ENCODE results near the gene FOXP1. TPM values are rescaled to one million over a fixed set of nuclear protein-coding genes. Genes with fewer than 3 reads are reported as not detected.

FOXP1 gene
- total and polyA plus RNA-seq, 2 of the 8 experiments (the other 6 are each of a cell fraction or from before 2014, with no cell fraction given) = 13.9 to 25.4 TPM

DNA sequence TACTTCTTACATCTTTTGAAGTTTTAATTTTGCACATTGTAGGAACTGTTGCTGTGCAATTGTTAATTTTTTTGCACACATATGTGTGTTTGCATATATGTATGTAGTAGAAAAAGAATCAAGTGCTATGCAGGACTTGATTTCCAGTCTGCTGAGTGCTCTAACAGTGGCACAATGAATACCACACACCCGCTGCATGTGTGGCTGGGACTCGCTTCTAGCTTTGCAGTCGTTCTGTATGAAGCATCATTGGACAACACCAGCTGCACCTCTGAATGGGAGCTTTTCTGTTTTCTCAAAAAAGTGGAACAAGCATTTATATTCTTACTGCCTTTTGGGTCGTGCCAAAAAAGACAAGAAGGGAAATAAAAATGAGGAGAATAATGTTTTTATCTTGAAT, 564.7 kb downstream of the FOXP1 start:
- FAIRE-seq = no peak
- Histone ChIP-seq H2BK15ac (ENCODE audit: low read length) (no peak overlapping the region), H3K14ac (ENCODE audit: insufficient read length) (no peak overlapping the region), H2BK5ac (ENCODE audit: low read depth, low read length) (no peak overlapping the region), H3K23me2 (ENCODE audit: low read depth, low read length) (peaks cover 2% of the 10 kb centered on the region; the same call in 1 of the 2 replicates), H2AFZ (ENCODE audit: low read length) (no peak overlapping the region), H4K91ac (replicated peaks; ENCODE audit: insufficient read length, low read length) (no peak overlapping the region), H4K20me1 (replicated peaks in 1 of 2; ENCODE audit: control insufficient read depth in 1 of 2, insufficient read depth in 2 of 2, low read length in 2 of 2) (no peaks in the 10 kb centered on the region), H4K8ac (ENCODE audit: extremely low read depth, insufficient read depth, low read length) (no peak overlapping the region), H4K5ac (ENCODE audit: insufficient read length, low read depth, low read length) (no peak overlapping the region), H3K9ac (replicated peaks in 1 of 4; ENCODE audit: extremely low read depth in 1 of 4, low read depth in 3 of 4, low read length in 3 of 4) (no peak overlapping the region), H2AK5ac (ENCODE audit: low read depth, low read length) (no peak overlapping the region), H3K4ac (replicated peaks; ENCODE audit: insufficient read length, low read depth, low read length) (no peak overlapping the region), H3K4me2 (ENCODE audit: insufficient read depth in 1 of 2, low read depth in 2 of 2, low read length in 2 of 2) (no peak overlapping the region), H3K4me1 (replicated peaks in 1 of 4; ENCODE audit: control insufficient read depth in 3 of 4, insufficient read depth in 4 of 4, low read length in 3 of 4) (peaks cover 3 to 8% (median 6%) of the 10 kb centered on the region in 4 experiments; a peak in 6 of 7 replicates), H3K36me3 (ENCODE audit: control insufficient read depth in 2 of 4, insufficient read depth in 4 of 4, low read length in 3 of 4) (peaks cover 0 to 11% (median 0%) of the 10 kb centered on the region in 4 experiments; a peak in 2 of 8 replicates), H2BK12ac (ENCODE audit: low read depth, low read length) (no peak overlapping the region), H3K27ac (ENCODE audit: low read depth, low read length) (no peak overlapping the region), H3K9me3 (ENCODE audit: insufficient read depth in 2 of 2, low read depth in 1 of 2, low read length in 1 of 2) (no peaks in the 10 kb centered on the region), H2BK20ac (ENCODE audit: low read length) (no peak overlapping the region), H3K23ac (ENCODE audit: insufficient read length) (no peak overlapping the region), H3K27me3 (replicated peaks in 1 of 4; ENCODE audit: control insufficient read depth in 3 of 4, extremely low read depth in 1 of 4, insufficient read depth in 3 of 4, low read length in 3 of 4) (no peaks in the 10 kb centered on the region), H3K56ac (replicated peaks; ENCODE audit: insufficient read length, low read depth, low read length) (no peak overlapping the region), H2BK120ac (replicated peaks; ENCODE audit: low read depth, low read length) (no peak overlapping the region), H3K4me3 (ENCODE audit: extremely low read depth in 1 of 4, insufficient read depth in 2 of 4, low read depth in 3 of 4, low read length in 4 of 4) (no peak overlapping the region), H3K79me2 (ENCODE audit: control insufficient read depth in 1 of 2, insufficient read depth in 2 of 2, low read length in 2 of 2) (no peaks in the 10 kb centered on the region; a peak in 2 of 4 replicates), H3K79me1 (ENCODE audit: low read depth, low read length) (no peaks in the 10 kb centered on the region), H3K18ac (ENCODE audit: extremely low read depth, low read length) (no peak overlapping the region)
- no peak for DNase-seq (ENCODE audit: low read depth in 1 of 2, low spot score in 2 of 2)
- TF ChIP-seq RNF2 (IDR thresholded peaks at IDR 0.05; ENCODE audit: borderline replicate concordance, low read depth, low read length, missing control alignments, poor library complexity, severe bottlenecking) (no peak), RFX5 (IDR thresholded peaks at IDR 0.05; ENCODE audit: borderline replicate concordance, low read depth, low read length) (no peak), HDAC6 (IDR thresholded peaks at IDR 0.05; ENCODE audit: low read depth, low read length) (no peak), CREB1 (IDR thresholded peaks at IDR 0.05) (no peak), TCF12 (IDR thresholded peaks at IDR 0.05; ENCODE audit: low read depth, low read length) (no peak), SP2 (IDR thresholded peaks at IDR 0.05; ENCODE audit: low read length) (no peak), NRF1 (IDR thresholded peaks at IDR 0.05; ENCODE audit: low read depth, low read length) (no peak), SP4 (IDR thresholded peaks at IDR 0.05; ENCODE audit: low read length) (no peak), GTF2F1 (IDR thresholded peaks at IDR 0.05; ENCODE audit: borderline replicate concordance, low read depth, low read length) (no peak), EGR1 (IDR thresholded peaks at IDR 0.05; ENCODE audit: borderline replicate concordance, low read depth, low read length) (no peak)
- TF ChIP-seq, protein P1, sequence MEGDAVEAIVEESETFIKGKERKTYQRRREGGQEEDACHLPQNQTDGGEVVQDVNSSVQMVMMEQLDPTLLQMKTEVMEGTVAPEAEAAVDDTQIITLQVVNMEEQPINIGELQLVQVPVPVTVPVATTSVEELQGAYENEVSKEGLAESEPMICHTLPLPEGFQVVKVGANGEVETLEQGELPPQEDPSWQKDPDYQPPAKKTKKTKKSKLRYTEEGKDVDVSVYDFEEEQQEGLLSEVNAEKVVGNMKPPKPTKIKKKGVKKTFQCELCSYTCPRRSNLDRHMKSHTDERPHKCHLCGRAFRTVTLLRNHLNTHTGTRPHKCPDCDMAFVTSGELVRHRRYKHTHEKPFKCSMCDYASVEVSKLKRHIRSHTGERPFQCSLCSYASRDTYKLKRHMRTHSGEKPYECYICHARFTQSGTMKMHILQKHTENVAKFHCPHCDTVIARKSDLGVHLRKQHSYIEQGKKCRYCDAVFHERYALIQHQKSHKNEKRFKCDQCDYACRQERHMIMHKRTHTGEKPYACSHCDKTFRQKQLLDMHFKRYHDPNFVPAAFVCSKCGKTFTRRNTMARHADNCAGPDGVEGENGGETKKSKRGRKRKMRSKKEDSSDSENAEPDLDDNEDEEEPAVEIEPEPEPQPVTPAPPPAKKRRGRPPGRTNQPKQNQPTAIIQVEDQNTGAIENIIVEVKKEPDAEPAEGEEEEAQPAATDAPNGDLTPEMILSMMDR (IDR thresholded peaks at IDR 0.05; ENCODE audit: control extremely low read depth in 1 of 3, insufficient read depth in 1 of 3, low read depth in 1 of 3, low read length in 3 of 3) = no peak
- CTCF ChIA-PET (ENCODE audit: partially characterized antibody) = interaction anchor here (0.7 to 0.8 kb wide), 2 partner anchors 10 to 300 kb away, joined by 3 to 4 read pairs; no protein-coding TSS in a partner anchor
- WGBS, 2 experiments (ENCODE audit: extremely low coverage in 1 of 2, insufficient coverage in 1 of 2, insufficient read length in 1 of 2, insufficient replicate concordance in 2 of 2, low coverage in 1 of 2, low lambda C conversion rate in 2 of 2, missing lambda C conversion rate in 1 of 2) = 84% methylated on average over 4 of the region's 4 CpGs; no CpG with 5 or more reads in 1 of the 2 experiments
- POLR2A ChIA-PET (ENCODE audit: partially characterized antibody) = no interaction called here

All from H1 (cell line).